Thyroid gland (tissue), 4 donors: ENCODE data around the gene HES3. TPM values are rescaled to one million over a fixed set of nuclear protein-coding genes. Genes with fewer than 3 reads are reported as not detected.

Source experiments
- DNase-seq, 2 donors: peaks; one replicate each; pipeline ENCODE4 v3.0.0-alpha.2; 2019
- H3K27ac ChIP-seq, 3 donors: fragments of 200-600 bp; sonication (generic); 1 replicate in 2 of 3; 2 replicates in 1 of 3; pipeline ENCODE4 v1.5.1; 2016 to 2019; ENCODE audit warnings: mild to moderate bottlenecking in 1 of 3, moderate library complexity in 1 of 3
- H3K27me3 ChIP-seq: fragments of 200-600 bp; sonication (generic); one replicate; pipeline ENCODE4 v1.5.1; 2019
- H3K36me3 ChIP-seq, 2 donors: fragments of 200-600 bp; sonication (generic); one replicate each; pipeline ENCODE4 v1.5.1; 2016 to 2019
- H3K4me1 ChIP-seq, 2 donors: fragments of 200-600 bp; sonication (generic); one replicate each; pipeline ENCODE4 v1.5.1; 2017 to 2019
- H3K4me3 ChIP-seq, 3 donors: fragments of 200-600 bp; sonication (generic); replicated peaks in 1 of 3; 1 replicate in 2 of 3; 2 replicates in 1 of 3; pipeline ENCODE4 v1.5.1; 2016; ENCODE audit warnings: mild to moderate bottlenecking in 1 of 3
- H3K9me3 ChIP-seq: fragments of 200-600 bp; sonication (generic); one replicate; pipeline ENCODE4 v1.5.1; 2017
- CTCF ChIP-seq, 6 experiments: fragments of 200-600 bp in 3 of 6; fragments of 450-650 bp in 3 of 6; sonication (generic) in 3 of 6; IDR thresholded peaks; one replicate each; pipeline ENCODE4 v1.5.1; 2016 to 2019; ENCODE audit warnings: antibody characterized with exemption in 6 of 6, mild to moderate bottlenecking in 2 of 6, inconsistent platforms in 1 of 6, moderate library complexity in 1 of 6
- POLR2A ChIP-seq, 2 donors: fragments of 450-650 bp; IDR thresholded peaks; one replicate each; pipeline ENCODE4 v1.6.1; 2017; ENCODE audit warnings: antibody characterized with exemption in 2 of 2, mild to moderate bottlenecking in 2 of 2, moderate library complexity in 1 of 2
- WGBS, 2 donors: methylation state at CpG; one replicate each; pipeline ENCODE4 v1.1.5; 2017; 5-methylcytosine and 5-hydroxymethylcytosine counted together
- intact Hi-C: fragments of 100-400 bp; cut with DNase I; formaldehyde crosslinking; loops from one replicate; pipeline ENCODE4 v1.15.1; 2023
- total RNA-seq, 4 donors: library from RNA; depleted of rRNA; stranded (reverse); fragments of >200 nt; gene quantifications; one replicate each; pipeline ENCODE4 v1.2.3, GENCODE V29; 2016

HES3 gene
- total RNA-seq, 4 donors from 2014 or later, result not detected

GRCh38 chr1:6220236-6220635, 23.7 kb upstream of the HES3 start:
- no peaks in the 10 kb centered on the region for H3K9me3 ChIP-seq
- no peak for DNase-seq
- H3K4me3 ChIP-seq, result no peak overlapping the region
- H3K4me1 ChIP-seq, result peaks cover 0 to 7% of the 10 kb centered on the region in 2 donors
- H3K36me3 ChIP-seq, result peaks cover 16 to 20% of the 10 kb centered on the region in 2 donors
- no peak overlapping the region for H3K27ac ChIP-seq
- TF ChIP-seq POLR2A (IDR thresholded peaks at IDR 0.05), result no peak
- no peak for TF ChIP-seq CTCF (IDR thresholded peaks at IDR 0.05)
- intact Hi-C loops, result no loop called here
- 89 to 91% methylated on average over 7 to 8 of the region's 8 CpGs for WGBS, 2 donors
- H3K27me3 ChIP-seq, result no peaks in the 10 kb centered on the region

- no peak for TF ChIP-seq CTCF (IDR thresholded peaks at IDR 0.05)
- no peak for TF ChIP-seq POLR2A (IDR thresholded peaks at IDR 0.05)
- DNase-seq, result no peak
- H3K27me3 ChIP-seq, result no peaks in the 10 kb centered on the region
- peaks cover 16 to 24% of the 10 kb centered on the region in 2 donors for H3K36me3 ChIP-seq
- peaks cover 0 to 7% of the 10 kb centered on the region in 2 donors for H3K4me1 ChIP-seq
- H3K27ac ChIP-seq, result no peak overlapping the region
- H3K9me3 ChIP-seq, result no peaks in the 10 kb centered on the region
- WGBS, 2 donors, result 89 to 92% methylated on average over 12 of the region's 12 CpGs
- intact Hi-C loops, result no loop called here
- no peak overlapping the region for H3K4me3 ChIP-seq
Measured at GRCh38 chr1:6221210-6221784, 22.7 kb upstream of the HES3 start.

- Histone ChIP-seq H3K4me1 (peaks cover 0 to 7% of the 10 kb centered on the region in 2 donors), H3K9me3 (no peaks in the 10 kb centered on the region), H3K36me3 (peaks cover 21 to 24% of the 10 kb centered on the region in 2 donors), H3K27ac (no peak overlapping the region), H3K27me3 (no peaks in the 10 kb centered on the region), H3K4me3 (no peak overlapping the region)
- TF ChIP-seq CTCF (IDR thresholded peaks at IDR 0.05), result no peak
- TF ChIP-seq POLR2A (IDR thresholded peaks at IDR 0.05), result no peak
- peak in 1 of 2 donors; percentile 22 for DNase-seq
- WGBS, 2 donors, result 71 to 72% methylated on average over 6 of the region's 6 CpGs
- intact Hi-C loops, result no loop called here
Measured at GRCh38 chr1:6222636-6223035, 21.3 kb upstream of the HES3 start.

- no peaks in the 10 kb centered on the region for H3K9me3 ChIP-seq
- H3K4me3 ChIP-seq, result no peak overlapping the region
- peaks cover 0 to 7% of the 10 kb centered on the region in 2 donors for H3K4me1 ChIP-seq
- H3K27me3 ChIP-seq, result no peaks in the 10 kb centered on the region
- intact Hi-C loops, result no loop called here
- TF ChIP-seq POLR2A (IDR thresholded peaks at IDR 0.05) (no peak), CTCF (IDR thresholded peaks at IDR 0.05) (no peak)
- peaks cover 21 to 32% of the 10 kb centered on the region in 2 donors for H3K36me3 ChIP-seq
- no peak overlapping the region for H3K27ac ChIP-seq
- DNase-seq, result no peak
- WGBS, 2 donors, result 96 to 98% methylated on average over 13 of the region's 13 CpGs
Measured at GRCh38 chr1:6223617-6224016, 20.4 kb upstream of the HES3 start.

GRCh38 chr1:6224718-6225117, 19.3 kb upstream of the HES3 start:
- TF ChIP-seq POLR2A (IDR thresholded peaks at IDR 0.05) (no peak), CTCF (IDR thresholded peaks at IDR 0.05) (no peak)
- DNase-seq, result no peak
- Histone ChIP-seq H3K36me3 (peaks cover 22 to 32% of the 10 kb centered on the region in 2 donors), H3K4me1 (peaks cover 0 to 4% of the 10 kb centered on the region in 2 donors), H3K4me3 (no peak overlapping the region), H3K27me3 (no peaks in the 10 kb centered on the region), H3K27ac (no peak overlapping the region), H3K9me3 (no peaks in the 10 kb centered on the region)
- WGBS, 2 donors, result 87 to 90% methylated on average over 15 of the region's 15 CpGs
- intact Hi-C loops, result no loop called here
